SKM-1 treated with dmso at 0.1 percent for 144 hours (cell line): ENCODE data around the gene PUS7L.
"Not testable (repeated sequence)": the region's sequence is repeated elsewhere in the genome, so short reads cannot be mapped to it uniquely, and the experiment has no call there.

Source experiments
- DNase-seq: peaks from one replicate; lab custom pipeline; 2025; ENCODE audit not compliant: unreplicated experiment; lab: John Stamatoyannopoulos, UW

PUS7L gene

GRCh38 chr12:43750814-43751213, 7.8 kb downstream of the PUS7L start:
- DNase-seq, result no peak

GRCh38 chr12:43749016-43749415, 9.6 kb downstream of the PUS7L start:
- DNase-seq, result no peak

GRCh38 chr12:43744826-43745225, 13.8 kb downstream of the PUS7L start:
- no peak for DNase-seq

DNA sequence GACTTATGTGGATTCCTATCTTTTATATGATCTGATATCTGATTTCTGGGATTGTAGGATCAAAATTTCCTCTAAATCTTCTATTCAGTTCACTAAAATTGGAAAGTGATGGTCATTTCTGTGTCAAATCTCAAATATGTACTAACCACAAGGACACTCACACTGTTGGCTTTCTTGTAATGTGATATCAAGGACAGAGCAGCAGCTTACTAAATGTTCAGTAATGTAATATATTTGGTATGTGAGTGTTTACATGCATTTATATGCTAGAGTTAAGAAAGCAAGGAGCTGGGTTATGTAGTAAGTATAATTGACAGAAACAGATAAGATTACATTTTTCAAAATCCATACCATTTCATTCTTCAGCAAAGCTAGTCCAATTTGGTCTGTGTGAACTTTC, 16.5 kb downstream of the PUS7L start:
- no peak for DNase-seq

DNA sequence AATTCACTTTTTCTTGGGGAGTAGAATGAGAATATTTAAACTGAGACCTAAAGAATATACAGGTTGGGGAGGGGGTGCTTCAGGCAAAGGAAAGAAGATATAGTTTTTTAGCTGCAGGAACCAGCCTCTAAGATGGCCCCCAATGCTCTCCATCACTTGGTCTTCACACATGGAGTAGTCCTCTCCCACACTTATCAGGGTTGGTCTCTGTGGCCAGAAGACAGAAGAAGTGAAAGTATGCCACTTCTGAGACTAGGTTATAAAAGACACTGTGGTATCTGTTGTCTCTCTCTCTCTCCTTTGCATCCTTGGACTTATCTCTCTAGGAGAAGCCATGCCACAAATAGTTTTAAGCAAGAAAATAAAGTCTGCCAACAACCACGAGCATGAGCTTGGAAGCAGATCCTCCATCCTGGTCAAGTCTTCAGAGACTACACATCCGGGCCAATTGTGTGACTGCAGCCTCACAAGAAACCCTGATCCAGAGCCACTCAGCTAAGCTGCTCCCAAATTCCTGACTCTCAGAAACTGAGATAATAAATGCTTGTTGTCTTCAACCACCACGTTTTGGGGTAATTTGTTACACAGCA, 18.0 kb downstream of the PUS7L start:
- no peak for DNase-seq

DNA sequence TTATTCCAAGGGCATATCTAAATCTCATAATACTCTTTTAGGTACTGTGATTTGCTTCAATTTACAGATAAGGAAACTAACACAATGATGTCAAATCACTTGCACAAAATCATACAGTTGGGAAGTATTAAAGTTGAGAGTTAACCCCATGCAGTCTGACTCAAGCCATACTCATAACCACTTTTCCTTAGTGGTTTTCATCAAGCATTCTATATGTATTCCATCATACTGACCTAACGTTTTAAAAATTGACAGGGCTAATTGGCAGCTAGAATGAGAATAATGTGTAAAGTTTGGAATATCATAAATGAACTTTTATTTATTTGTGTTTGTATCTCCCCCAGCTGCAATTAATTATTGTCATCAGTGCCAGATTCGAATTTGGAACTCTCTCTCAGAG, 20.9 kb downstream of the PUS7L start:
- DNase-seq, result no peak

DNA sequence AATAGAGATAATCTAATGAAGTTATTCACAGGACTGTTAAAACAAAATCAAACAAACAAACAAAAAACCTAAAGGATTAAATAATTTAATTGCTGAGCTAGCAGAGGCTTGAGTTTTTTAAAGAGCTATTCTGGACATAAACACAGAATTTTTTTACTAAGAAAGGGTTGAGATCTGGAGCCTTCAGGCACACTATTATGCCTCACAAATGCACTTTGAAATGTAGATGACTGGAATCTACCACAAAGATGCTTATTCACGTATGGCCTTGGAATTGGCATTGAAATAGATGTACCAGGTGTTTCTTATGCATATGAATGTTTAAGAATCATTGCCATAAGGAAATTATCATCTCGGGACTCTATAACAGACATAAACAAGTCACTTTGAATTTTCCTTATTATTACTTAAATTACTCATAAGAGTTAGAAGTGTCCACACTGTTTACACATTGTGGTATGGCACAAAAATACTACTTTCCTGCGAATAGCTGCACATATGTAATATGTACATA, 21.6 kb downstream of the PUS7L start:
- no peak for DNase-seq

- no peak for DNase-seq
Observed at GRCh38 chr12:43733687-43734086, 24.9 kb downstream of the PUS7L start.

GRCh38 chr12:43730283-43730682, 28.3 kb downstream of the PUS7L start:
- no peak for DNase-seq

DNA sequence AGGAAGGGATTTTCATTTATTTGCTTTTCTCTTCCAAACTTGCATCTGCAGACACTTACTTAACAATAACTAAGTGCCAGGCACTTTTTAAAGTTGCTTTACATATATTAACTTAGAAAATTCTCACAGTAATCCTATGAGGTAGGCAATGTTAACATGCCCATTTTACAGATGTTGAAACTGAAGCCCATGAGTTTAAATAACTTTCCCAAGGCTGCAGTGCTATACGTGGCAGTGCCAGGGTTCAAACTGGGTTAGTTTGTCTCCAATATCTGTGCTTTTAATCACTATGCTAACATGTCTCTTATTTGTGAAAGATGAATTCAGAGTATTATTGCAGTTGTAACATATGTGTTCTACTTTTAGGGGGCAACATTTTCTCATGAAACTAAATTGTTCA, 29.9 kb downstream of the PUS7L start:
- no peak for DNase-seq

GRCh38 chr12:43728117-43728516, 30.5 kb downstream of the PUS7L start:
- DNase-seq, result no peak

- no peak for DNase-seq
Observed at GRCh38 chr12:43723134-43723533, 35.5 kb downstream of the PUS7L start.

- DNase-seq, result no peak
Observed at GRCh38 chr12:43722621-43723020, 36.0 kb downstream of the PUS7L start.

DNA sequence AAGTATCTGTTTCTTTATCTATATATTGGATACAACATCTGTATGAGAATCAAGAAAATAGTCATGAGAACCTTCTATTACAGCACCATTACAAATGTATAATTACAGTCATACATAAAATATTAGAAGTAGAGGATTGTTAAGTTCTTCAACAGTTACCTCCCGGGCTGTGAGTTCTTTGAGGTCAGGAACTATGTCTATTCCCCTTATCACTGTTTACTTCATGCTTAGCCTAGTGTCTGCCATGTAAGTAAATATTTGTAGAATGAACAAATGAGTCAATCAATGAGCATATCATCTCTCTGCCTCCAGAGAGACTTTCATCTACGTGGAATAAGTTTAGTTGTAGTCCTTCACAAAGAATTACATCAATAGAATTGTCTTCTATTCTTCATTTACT, 47.2 kb downstream of the PUS7L start:
- no peak for DNase-seq

DNA sequence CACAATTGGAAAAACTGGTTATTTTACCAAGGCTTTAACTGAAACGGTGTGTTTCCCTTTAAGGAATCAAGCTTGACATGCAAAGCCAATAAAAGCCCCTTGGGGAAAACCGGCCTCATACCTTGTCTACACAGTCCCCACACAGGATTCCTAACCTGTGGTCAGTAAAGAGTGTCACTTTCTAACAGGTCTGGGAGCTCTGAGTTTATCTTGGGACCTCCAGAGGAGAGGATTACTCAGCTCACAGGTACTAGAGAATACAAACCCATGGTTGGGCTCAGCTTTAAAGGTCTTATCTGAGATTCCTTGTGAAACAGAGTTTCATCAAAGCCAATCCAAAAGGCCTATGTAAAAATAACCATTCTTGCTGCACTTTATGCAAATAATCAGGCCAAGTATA, 54.8 kb downstream of the PUS7L start:
- not testable (repeated sequence) for DNase-seq

DNA sequence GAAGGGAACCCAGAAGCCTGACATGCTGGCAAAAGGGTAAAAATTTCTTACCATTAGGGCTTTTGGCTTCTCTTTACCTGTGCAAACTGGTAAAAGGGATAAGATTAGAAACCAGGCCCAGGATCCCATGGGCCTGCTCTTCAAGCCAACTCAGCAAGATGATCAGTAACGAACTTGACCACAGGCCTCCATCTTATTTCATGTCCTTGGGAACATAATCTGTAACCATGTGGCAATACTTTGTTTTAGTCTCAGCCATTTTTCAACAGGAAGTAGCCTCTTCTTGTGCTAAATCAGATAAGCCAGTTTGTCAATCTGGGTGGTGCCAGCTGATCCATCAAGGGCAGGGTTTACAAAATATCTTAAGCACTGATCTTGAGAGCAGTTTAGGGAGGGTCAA, 57.4 kb downstream of the PUS7L start:
- DNase-seq, result not testable (repeated sequence)

- DNase-seq, result no peak
Observed at GRCh38 chr12:43696154-43696553, 62.4 kb downstream of the PUS7L start.

GRCh38 chr12:43694879-43695278, 63.7 kb downstream of the PUS7L start:
- DNase-seq, result no peak

GRCh38 chr12:43692064-43692463, 66.5 kb downstream of the PUS7L start:
- peak; percentile 3 for DNase-seq

- not testable (repeated sequence) for DNase-seq
Observed at GRCh38 chr12:43685491-43685890, 73.1 kb downstream of the PUS7L start.

GRCh38 chr12:43676183-43676813, 82.3 kb downstream of the PUS7L start:
- DNase-seq, result no peak

DNA sequence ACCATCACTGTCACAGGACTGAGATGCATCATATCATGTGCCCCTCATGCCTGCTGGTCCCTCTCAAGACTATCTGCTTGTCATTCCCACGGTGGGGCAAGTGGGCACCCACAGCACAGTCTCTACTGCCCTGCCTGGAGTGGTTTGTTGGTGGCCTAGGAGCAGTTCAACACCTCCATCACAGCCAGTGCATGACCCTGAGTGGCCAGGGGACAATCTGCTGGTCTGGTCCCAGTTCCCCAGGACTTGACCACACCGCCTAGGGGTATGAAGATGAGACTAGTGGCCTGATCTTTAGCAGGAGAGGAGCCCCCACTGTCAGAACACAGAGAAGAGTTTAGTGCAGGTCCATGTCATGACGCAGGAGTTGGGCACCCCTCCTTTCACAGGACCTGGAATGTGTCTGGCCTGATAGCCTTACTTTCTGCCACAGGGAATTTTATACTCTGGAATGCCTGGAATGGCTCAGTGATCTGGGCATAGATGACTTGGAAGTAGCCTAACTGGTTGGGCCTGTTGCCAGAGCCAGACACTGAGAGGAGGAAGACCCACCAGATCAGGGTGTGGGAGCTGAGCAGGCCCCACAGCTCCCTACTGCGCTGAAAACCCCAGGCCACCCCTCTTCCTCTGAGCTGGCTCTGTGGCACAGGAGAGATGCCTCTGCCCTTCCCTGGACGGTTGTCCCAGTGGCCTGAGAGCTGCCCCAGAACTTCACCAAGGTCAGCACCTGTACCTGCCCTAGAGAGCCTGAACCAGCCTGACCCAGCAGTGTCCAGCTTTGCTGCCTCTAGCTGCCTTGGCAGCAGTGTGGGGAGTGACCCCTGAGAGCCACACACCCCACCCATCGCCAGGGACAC, 83.3 kb downstream of the PUS7L start:
- no peak for DNase-seq
